HG03025 (cell line): Measurements from ENCODE around the gene TENM3.
"Not testable (repeated sequence)": the region's sequence is repeated elsewhere in the genome, so short reads cannot be mapped to it uniquely, and the experiment has no call there.

Experiments used
- ATAC-seq: cut with Tn5 transposase; IDR thresholded peaks from one replicate; pipeline ENCODE4 v1.9.1; 2021; ENCODE audit warnings: mild to moderate bottlenecking, moderate library complexity; ENCODE audit not compliant: unreplicated experiment, low FRiP score

TENM3 gene

DNA sequence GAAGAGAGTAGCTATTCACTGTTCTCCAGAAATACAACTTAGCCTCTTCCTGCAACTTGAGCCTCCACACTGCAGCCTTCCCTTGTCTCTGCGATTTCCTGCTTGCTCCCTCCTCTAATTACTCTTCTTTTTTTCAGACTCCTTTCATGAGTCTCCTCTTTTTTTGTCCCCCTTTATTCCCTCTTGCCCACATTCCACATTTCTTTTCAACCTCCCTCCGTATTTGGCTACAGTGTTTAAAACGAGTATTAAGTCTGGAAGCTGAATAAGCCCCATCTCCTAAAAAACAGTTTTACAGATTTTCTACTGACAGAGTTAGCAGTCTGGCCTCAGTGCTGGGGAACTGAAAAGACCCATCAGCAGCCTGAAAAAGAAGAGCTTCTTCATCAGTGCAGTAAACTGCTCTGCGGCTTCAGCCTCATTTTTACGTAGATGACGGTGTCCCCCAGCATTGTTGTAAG is 141.5 kb downstream of the TENM3 start:
- no peak for ATAC-seq

- no peak for ATAC-seq
Observed at GRCh38 chr4:182385897-182386296, 142.7 kb downstream of the TENM3 start.

- ATAC-seq = not testable (repeated sequence)
Observed at GRCh38 chr4:182386576-182386975, 143.4 kb downstream of the TENM3 start.

DNA sequence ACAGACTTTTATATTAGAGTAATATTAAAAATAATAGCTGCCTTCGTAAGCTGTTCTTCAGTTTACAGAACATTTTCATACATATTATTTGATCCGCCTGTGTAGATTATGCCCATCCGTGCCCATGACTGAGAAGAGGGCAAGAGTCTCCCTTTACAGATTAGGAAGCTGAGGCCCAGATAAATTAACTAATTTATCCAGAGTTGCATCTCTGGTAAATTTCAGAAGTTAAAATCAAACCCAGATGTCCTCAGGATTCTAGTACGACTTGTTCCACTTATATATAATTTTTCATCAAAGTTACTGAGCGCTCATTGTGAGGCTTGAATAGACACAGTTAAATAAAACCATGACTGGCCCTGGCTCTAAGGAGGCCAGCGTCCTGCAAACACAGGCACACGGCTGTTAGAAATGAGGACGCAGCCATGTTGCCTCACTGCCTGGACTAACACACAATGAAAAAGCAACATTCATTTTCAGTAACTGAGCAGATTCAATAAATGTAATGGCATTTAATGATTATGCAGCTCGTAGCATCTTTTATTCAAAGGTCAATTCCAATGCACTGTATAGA is 148.0 kb downstream of the TENM3 start:
- no peak for ATAC-seq

GRCh38 chr4:182394181-182394580 is 151.0 kb downstream of the TENM3 start:
- no peak for ATAC-seq

DNA sequence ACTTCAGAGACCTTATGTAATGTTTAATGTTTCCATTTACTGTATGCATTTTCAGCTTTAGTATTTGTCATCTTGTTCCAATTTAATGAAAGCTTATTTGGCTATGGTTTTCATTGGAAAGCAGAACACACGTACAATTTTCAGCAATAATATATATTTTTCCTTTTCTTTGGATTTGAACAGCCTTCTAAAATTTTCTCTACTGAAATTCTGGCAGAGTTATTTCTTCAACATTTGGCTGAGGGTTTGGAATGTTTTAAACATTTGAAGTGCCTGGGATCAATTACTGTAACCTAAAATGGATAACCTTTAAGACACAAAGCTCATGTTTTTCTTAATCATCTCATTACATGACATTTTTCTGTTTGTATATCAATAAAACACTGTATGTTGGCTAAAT is 156.9 kb downstream of the TENM3 start:
- ATAC-seq = no peak

DNA sequence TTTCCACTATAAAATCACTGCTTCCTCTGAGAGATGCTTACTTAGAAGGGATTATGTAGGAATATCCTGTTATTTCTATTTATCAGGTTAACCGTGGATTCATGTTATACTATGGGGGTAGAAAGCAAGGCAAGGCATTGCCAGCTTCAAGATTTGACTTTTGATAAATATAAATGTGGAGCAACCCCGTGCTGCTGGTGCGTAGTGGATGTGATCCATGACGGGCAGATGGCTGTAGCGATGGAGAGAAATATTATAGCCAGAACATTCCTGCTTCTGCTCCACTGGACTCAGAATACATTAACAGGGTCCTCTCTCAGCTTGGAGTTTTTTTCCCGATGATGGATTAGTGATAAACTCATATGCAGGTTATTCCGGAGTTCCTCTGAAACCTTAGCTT is 157.6 kb downstream of the TENM3 start:
- ATAC-seq = no peak

- ATAC-seq = no peak
Observed at GRCh38 chr4:182404376-182404775, 161.2 kb downstream of the TENM3 start.

DNA sequence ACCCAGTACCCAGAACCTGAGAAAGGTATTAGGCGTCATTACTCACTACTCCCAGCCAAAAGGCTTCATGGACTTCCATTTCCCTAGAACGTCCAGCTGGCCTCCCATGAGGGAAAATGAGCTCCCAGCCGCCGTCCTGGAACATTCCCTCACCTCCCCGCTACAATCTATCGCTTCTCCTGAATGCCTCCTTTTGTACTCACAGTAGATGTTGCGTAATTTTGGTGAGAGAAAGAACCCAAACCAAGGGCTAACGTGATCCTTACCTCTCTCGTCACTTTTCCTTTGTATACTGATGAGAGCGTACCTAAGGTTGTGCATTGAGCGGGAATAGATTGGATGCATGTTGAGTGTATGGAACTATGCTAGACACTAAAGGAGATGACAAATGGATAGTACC is 161.9 kb downstream of the TENM3 start:
- ATAC-seq = no peak

- ATAC-seq = no peak
Observed at GRCh38 chr4:182409271-182409670, 166.1 kb downstream of the TENM3 start.

- ATAC-seq = no peak
Observed at GRCh38 chr4:182411391-182411790, 168.2 kb downstream of the TENM3 start.

- no peak for ATAC-seq
Observed at GRCh38 chr4:182413550-182413949, 170.3 kb downstream of the TENM3 start.

DNA sequence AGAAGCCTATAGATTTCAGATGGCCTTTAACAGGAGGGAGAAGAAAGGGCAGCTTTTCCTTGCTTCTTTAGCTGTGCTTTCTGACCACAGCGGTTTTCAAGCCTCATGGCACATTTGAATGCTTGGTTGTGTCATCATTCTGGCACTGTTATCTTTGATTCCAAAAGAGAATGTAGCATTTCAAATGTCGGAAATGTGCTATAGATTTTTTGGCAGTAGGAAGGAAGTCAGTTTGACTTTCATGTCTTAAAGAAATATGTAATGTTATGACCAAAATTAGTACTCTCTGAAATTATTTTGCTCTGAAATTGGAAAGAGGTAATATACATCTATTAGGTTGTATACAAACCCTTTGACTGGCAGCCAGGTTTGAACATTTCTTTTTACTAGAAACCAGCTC is 171.9 kb downstream of the TENM3 start:
- ATAC-seq = no peak

DNA sequence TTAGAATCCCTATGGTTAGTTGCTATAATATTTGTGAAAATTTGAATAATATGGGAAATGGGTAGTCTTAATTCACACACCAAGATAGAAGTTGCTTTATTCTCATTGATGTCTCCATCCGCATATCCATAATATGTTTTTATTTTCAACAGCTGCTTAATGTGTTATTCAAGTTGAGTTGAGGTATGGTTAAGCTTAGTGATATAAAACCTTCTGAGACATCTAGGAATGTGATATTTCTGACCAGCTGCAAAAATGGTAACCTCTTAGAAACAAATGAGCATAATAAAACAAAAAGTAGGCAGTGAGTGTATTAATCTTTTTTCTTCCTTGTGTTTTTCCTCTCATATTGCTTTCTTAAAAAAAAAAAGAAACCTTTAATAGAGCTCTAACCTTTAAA is 172.9 kb downstream of the TENM3 start:
- no peak for ATAC-seq

- no peak for ATAC-seq
Observed at GRCh38 chr4:182418054-182418734, 175.0 kb downstream of the TENM3 start.

GRCh38 chr4:182420189-182420588 is 177.0 kb downstream of the TENM3 start:
- ATAC-seq = no peak

- ATAC-seq = no peak
Observed at GRCh38 chr4:182421753-182422152, 178.6 kb downstream of the TENM3 start.

GRCh38 chr4:182425302-182425701 is 182.1 kb downstream of the TENM3 start:
- ATAC-seq = no peak

GRCh38 chr4:182426901-182427300 is 183.7 kb downstream of the TENM3 start:
- no peak for ATAC-seq

- ATAC-seq = no peak
Observed at GRCh38 chr4:182427554-182427953, 184.4 kb downstream of the TENM3 start.

- no peak for ATAC-seq
Observed at GRCh38 chr4:182429896-182430295, 186.7 kb downstream of the TENM3 start.

- ATAC-seq = no peak
Observed at GRCh38 chr4:182432819-182433218, 189.6 kb downstream of the TENM3 start.
